ENCODE measurements around the gene KERA.

DNA sequence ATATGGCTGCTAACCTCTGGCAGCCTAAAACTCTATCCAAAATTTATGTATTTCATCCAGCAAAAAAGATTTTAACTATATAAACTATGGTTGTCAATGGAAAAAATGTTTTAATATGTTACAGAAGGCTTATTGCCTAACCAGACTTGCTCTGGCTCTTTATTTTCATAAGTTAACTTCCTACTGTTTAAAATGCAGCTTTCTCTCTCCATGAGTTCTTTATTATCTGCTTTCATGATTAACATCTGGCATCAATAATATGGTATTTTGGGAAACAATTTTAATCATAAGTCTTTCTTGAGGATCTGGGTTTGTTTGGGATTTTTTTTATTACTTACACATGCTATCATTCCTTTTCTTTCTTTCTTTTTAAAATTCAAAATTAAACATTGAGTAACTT is 20.5 kb downstream of the KERA start:
- no peak for TF ChIP-seq NFIC (IDR thresholded peaks at IDR 0.05)
- no peak for TF ChIP-seq EP300 (IDR thresholded peaks at IDR 0.05; ENCODE audit: borderline replicate concordance)
- TF ChIP-seq EGR1 (IDR thresholded peaks at IDR 0.05) = no peak
- TF ChIP-seq CREB1 (IDR thresholded peaks at IDR 0.05; ENCODE audit: low read depth) = no peak
- no peak for TF ChIP-seq TEAD4 (IDR thresholded peaks at IDR 0.05)
